A549 (cell line): ENCODE results near the gene SH3PXD2A.

Experiments used
- CTCF ChIP-seq: fragments of >200 bp; sonication (Bioruptor Twin); formaldehyde crosslinking; IDR thresholded peaks from 3 replicates; pipeline ENCODE4 v1.5.1; 2016
- JUNB ChIP-seq: fragments of >200 bp; sonication (Bioruptor Twin); formaldehyde crosslinking; IDR thresholded peaks from 2 replicates; pipeline ENCODE4 v1.6.1; 2016
- PHF8 ChIP-seq: fragments of 200-600 bp; sonication (generic); IDR thresholded peaks from 2 replicates; pipeline ENCODE4 v1.6.1; 2016; ENCODE audit warnings: low read depth, mild to moderate bottlenecking, antibody characterized with exemption, moderate library complexity, borderline replicate concordance
- POLR2A ChIP-seq: IDR thresholded peaks from 2 replicates; pipeline ENCODE4 v1.6.1; 2012; ENCODE audit warnings: mild to moderate bottlenecking, low read length

GRCh38 chr10:103899312-103899711 lies 43.9 kb upstream of the SH3PXD2A start:
- no peak for TF ChIP-seq PHF8
- TF ChIP-seq CTCF, result no peak
- TF ChIP-seq POLR2A, result no peak
- no peak for TF ChIP-seq JUNB
